Endothelial cell of umbilical vein (primary cell): ENCODE measurements around the gene KIF3B. TPM values are rescaled to one million over a fixed set of nuclear protein-coding genes. Genes with fewer than 3 reads are reported as not detected.

Experiments used
- BruUV-seq: library from RNA; stranded (reverse); fragments of 400-500 nt; replicated peaks from 2 replicates; lab custom pipeline; 2021; lab: Mats Ljungman, UMichigan
- CTCF ChIA-PET: fragments of 300-600, 350-600 bp; sonication (Branson Sonifier 250); formaldehyde crosslinking; loops from one replicate; lab custom pipeline; 2021; ENCODE audit warnings: antibody characterized with exemption, inconsistent platforms; lab: Charles Lee
- POLR2A ChIA-PET: fragments of 300-600, 350-600 bp; sonication (Branson Sonifier 250); formaldehyde crosslinking; loops from one replicate; lab custom pipeline; 2021; ENCODE audit warnings: antibody characterized with exemption, inconsistent platforms; lab: Charles Lee
- DNase-seq: peaks from one replicate; pipeline ENCODE4 v3.0.0-alpha.2; 2011; ENCODE audit warnings: low read depth, low spot score
- FAIRE-seq: peaks from 2 replicates; lab custom pipeline; 2011; peaks lifted over from hg19 to GRCh38; lab: Jason Lieb, UNC
- H2AFZ ChIP-seq: 2 replicates; pipeline ENCODE4 v1.6.0; 2012; ENCODE audit warnings: low read depth, low read length, control low read depth, inconsistent platforms
- H3K27ac ChIP-seq: 2 replicates; pipeline ENCODE4 v1.5.1; 2011; ENCODE audit warnings: low read depth, mild to moderate bottlenecking, control low read depth, low read length, moderate library complexity; ENCODE audit not compliant: insufficient read depth
- H3K27me3 ChIP-seq, 2 experiments: 2 replicates each; pipeline versions ENCODE4 v1.6.0 to v1.6.1; 2011; ENCODE audit warnings: low read length in 2 of 2, mixed read lengths in 1 of 2; ENCODE audit not compliant: control insufficient read depth in 2 of 2, insufficient read depth in 2 of 2
- H3K36me3 ChIP-seq, 2 experiments: 2 replicates in 1 of 2; 3 replicates in 1 of 2; pipeline ENCODE4 v1.5.1; 2011; ENCODE audit warnings: low read length in 2 of 2, mild to moderate bottlenecking in 1 of 2, moderate library complexity in 1 of 2; ENCODE audit not compliant: control insufficient read depth in 2 of 2, insufficient read depth in 2 of 2; ENCODE audit errors: extremely low read depth in 1 of 2
- H3K4me1 ChIP-seq: 3 replicates; pipeline ENCODE4 v1.5.1; 2011; ENCODE audit warnings: mild to moderate bottlenecking, low read length; ENCODE audit not compliant: control insufficient read depth, insufficient read depth; ENCODE audit errors: extremely low read depth
- H3K4me2 ChIP-seq: 2 replicates; pipeline ENCODE4 v1.6.1; 2011; ENCODE audit warnings: low read length, control low read depth, mixed read lengths; ENCODE audit not compliant: insufficient read depth
- H3K4me3 ChIP-seq, 3 experiments: fragments of 200-600 bp in 1 of 3; sonication (generic), shearing (Covaris generic) in 1 of 3; replicated peaks in 1 of 3; 2 replicates each; pipeline ENCODE4 v1.5.1; 2011 to 2016; ENCODE audit warnings: control low read depth in 3 of 3, low read length in 3 of 3, mild to moderate bottlenecking in 2 of 3, inconsistent platforms in 1 of 3, low read depth in 1 of 3, moderate library complexity in 1 of 3; ENCODE audit not compliant: insufficient read depth in 1 of 3
- H3K79me2 ChIP-seq: 2 replicates; pipeline ENCODE4 v1.6.0; 2012; ENCODE audit warnings: low read length, inconsistent platforms; ENCODE audit not compliant: control insufficient read depth, insufficient read depth
- H3K9ac ChIP-seq: replicated peaks from 2 replicates; pipeline ENCODE3; 2011; ENCODE audit warnings: low read length, control low read depth; ENCODE audit not compliant: insufficient read depth; ENCODE audit errors: extremely low read depth
- H3K9me1 ChIP-seq: replicated peaks from 3 replicates; pipeline ENCODE4 v1.6.0; 2011; ENCODE audit warnings: mild to moderate bottlenecking, low read length; ENCODE audit not compliant: control insufficient read depth, insufficient read depth; ENCODE audit errors: extremely low read depth
- H3K9me3 ChIP-seq: replicated peaks from 2 replicates; pipeline ENCODE4 v1.5.1; 2012; ENCODE audit warnings: low read length, inconsistent platforms; ENCODE audit not compliant: control insufficient read depth, insufficient read depth
- H4K20me1 ChIP-seq: replicated peaks from 2 replicates; pipeline ENCODE3; 2011; ENCODE audit warnings: mild to moderate bottlenecking, low read length; ENCODE audit not compliant: control insufficient read depth, insufficient read depth; ENCODE audit errors: extremely low read depth
- CTCF ChIP-seq, 2 donors: IDR thresholded peaks; 1 replicate in 1 of 2; 2 replicates in 1 of 2; pipeline ENCODE4 v1.5.1; 2011; ENCODE audit warnings: low read length in 2 of 2, mild to moderate bottlenecking in 2 of 2, moderate library complexity in 2 of 2, control low read depth in 1 of 2, inconsistent platforms in 1 of 2, low read depth in 1 of 2; ENCODE audit not compliant: insufficient read depth in 1 of 2; ENCODE audit errors: extremely low read depth in 1 of 2
- EZH2 ChIP-seq: IDR thresholded peaks from 2 replicates; pipeline ENCODE4 v1.6.1; 2012; ENCODE audit warnings: borderline replicate concordance, low read depth, mild to moderate bottlenecking, moderate library complexity, low read length, inconsistent platforms; ENCODE audit not compliant: severe bottlenecking
- FOS ChIP-seq: IDR thresholded peaks from 2 replicates; pipeline ENCODE4 v1.6.1; 2011; ENCODE audit warnings: mild to moderate bottlenecking, low read length, moderate library complexity, borderline replicate concordance; ENCODE audit not compliant: insufficient read depth
- GATA2 ChIP-seq: IDR thresholded peaks from 2 replicates; pipeline ENCODE4 v1.7.0; 2011; ENCODE audit warnings: low read depth, mild to moderate bottlenecking, moderate library complexity, mixed read lengths, low read length; ENCODE audit not compliant: insufficient read length, insufficient read depth
- JUN ChIP-seq: IDR thresholded peaks from 2 replicates; pipeline ENCODE4 v1.6.1; 2011; ENCODE audit warnings: borderline replicate concordance, low read depth; ENCODE audit not compliant: insufficient read length, insufficient read depth
- MAX ChIP-seq: IDR thresholded peaks from 2 replicates; pipeline ENCODE4 v1.6.1; 2011; ENCODE audit not compliant: insufficient read depth, insufficient read length
- MYC ChIP-seq: IDR thresholded peaks from one replicate; pipeline ENCODE4 v1.6.1; 2011; ENCODE audit warnings: mild to moderate bottlenecking, low read depth, low read length
- POLR2A ChIP-seq: IDR thresholded peaks from 2 replicates; pipeline ENCODE4 v1.6.1; 2012; ENCODE audit warnings: low read depth, mild to moderate bottlenecking, control low read depth, low read length
- POLR2AphosphoS5 ChIP-seq: IDR thresholded peaks from 2 replicates; pipeline ENCODE4 v1.6.1; 2012; ENCODE audit warnings: low read depth, mild to moderate bottlenecking, control low read depth, low read length, moderate library complexity; ENCODE audit not compliant: insufficient read depth
- dilution Hi-C: fragments of 300-500 bp; cut with MboI; formaldehyde crosslinking; loops from one replicate; pipeline ENCODE4 v1.15.0; 2019; ENCODE audit warnings: low sequenced_read_pairs; ENCODE audit not compliant: extremely low pct_ligation_motif_present
- intact Hi-C: fragments of 100-400 bp; cut with micrococcal nuclease; formaldehyde crosslinking; loops from one replicate; pipeline ENCODE4 v1.10.0; 2022
- polyA plus RNA-seq, 4 experiments: library from polyadenylated mRNA; depleted of rRNA in 3 of 4; stranded (reverse) in 3 of 4; unstranded in 1 of 4; fragments of >200 nt; gene quantifications; 2 replicates each; pipeline versions ENCODE4 v1.2.1 to v1.2.3, GENCODE V29; 2011 to 2012; ENCODE audit warnings: missing spikeins in 1 of 4
- total RNA-seq: library from RNA; stranded (reverse); gene quantifications from 2 replicates; pipeline ENCODE4 v1.2.3, GENCODE V29; 2021

KIF3B gene
- total and polyA plus RNA-seq, 2 donors (not counting 3 experiments of a cell fraction or from before 2014, with no cell fraction given): 14.5 to 25.1 TPM

GRCh38 chr20:32366380-32366779, 88.9 kb downstream of the KIF3B start:
- Histone ChIP-seq H2AFZ (no peak overlapping the region), H3K4me2 (no peak overlapping the region), H3K27me3 (no peaks in the 10 kb centered on the region), H3K27ac (no peak overlapping the region), H3K79me2 (peaks cover 95% of the 10 kb centered on the region), H3K9me1 (no peaks in the 10 kb centered on the region), H4K20me1 (peaks cover 11% of the 10 kb centered on the region), H3K4me1 (peaks cover 5% of the 10 kb centered on the region), H3K9me3 (no peaks in the 10 kb centered on the region), H3K9ac (no peak overlapping the region), H3K36me3 (peaks cover 3 to 13% of the 10 kb centered on the region in 2 experiments), H3K4me3 (no peak overlapping the region)
- ChIA-PET CTCF (no interaction called here), POLR2A (no interaction called here)
- intact Hi-C loops: loop anchor here (5.0 kb wide), 1 partner anchor 36 kb away; no protein-coding TSS in a partner anchor
- TF ChIP-seq CTCF (IDR thresholded peaks at IDR 0.05; ENCODE audit: extremely low read depth in 1 of 2, insufficient read depth in 1 of 2, low read depth in 1 of 2, low read length in 2 of 2) (no peak), MYC (no peak), FOS (no peak), GATA2 (no peak), EZH2 (no peak), MAX (no peak), JUN (no peak), POLR2AphosphoS5 (no peak), POLR2A (no peak)
- BruUV-seq: no TSS peak
- no peak for DNase-seq
- FAIRE-seq: no peak
- dilution Hi-C loops: no loop called here
